ENCODE data around the gene RNF212. TPM values are rescaled to one million over a fixed set of nuclear protein-coding genes. Genes with fewer than 3 reads are reported as not detected.

Gene RNF212
- total and polyA plus RNA-seq, 2 experiments from 2014 or later, result 2.5 to 6.0 TPM

DNA sequence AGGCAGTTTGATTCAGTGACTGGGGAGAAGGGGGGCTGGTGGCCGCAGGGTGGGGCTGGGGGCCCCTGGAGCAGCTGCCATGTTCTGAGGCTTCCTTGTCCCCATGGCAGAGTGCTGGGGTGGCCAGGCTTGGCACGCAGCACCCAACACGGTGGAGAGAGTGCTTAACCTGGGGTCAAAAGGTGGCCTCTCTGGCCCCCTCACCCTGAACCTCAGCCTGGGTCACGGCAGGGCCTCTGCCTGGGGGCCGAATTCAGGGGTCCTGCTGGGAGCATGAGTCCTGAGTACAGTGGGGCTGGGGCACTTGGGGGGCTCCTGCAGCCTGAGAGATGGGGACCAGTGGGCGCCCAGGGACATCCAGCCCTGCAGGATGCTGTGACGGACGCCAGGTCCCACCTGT lies 82.0 kb downstream of the RNF212 start:
- TF ChIP-seq EZH2 (IDR thresholded peaks at IDR 0.05; ENCODE audit: insufficient read depth, poor library complexity, severe bottlenecking), result no peak
- TF ChIP-seq EZH2phosphoT487 (IDR thresholded peaks at IDR 0.05; ENCODE audit: insufficient read depth, low read depth), result no peak
- Histone ChIP-seq H3K9ac (no peak overlapping the region), H3F3A (ENCODE audit: insufficient read depth) (no peaks in the 10 kb centered on the region), H3K9me3 (ENCODE audit: low read depth) (no peaks in the 10 kb centered on the region), H3K9me2 (ENCODE audit: insufficient read depth) (no peaks in the 10 kb centered on the region), H3K79me2 (ENCODE audit: insufficient read depth) (no peaks in the 10 kb centered on the region), H3K4me2 (ENCODE audit: unreplicated experiment) (no peak overlapping the region), H3K27ac (no peak overlapping the region), H3K36me3 (ENCODE audit: low read depth) (no peaks in the 10 kb centered on the region), H3K4me1 (ENCODE audit: insufficient read depth) (peaks cover 24% of the 10 kb centered on the region), H3K4me3 (no peak overlapping the region), H3K27me3 (replicated peaks; ENCODE audit: insufficient read depth) (no peaks in the 10 kb centered on the region), H2AFZ (no peak overlapping the region), H4K20me1 (ENCODE audit: insufficient read depth) (no peaks in the 10 kb centered on the region)
- no peak for DNase-seq
- 91 to 93% methylated on average over 7 to 8 of the region's 8 CpGs for WGBS, 2 experiments (ENCODE audit: low coverage in 1 of 2, low lambda C conversion rate in 2 of 2, missing lambda C conversion rate in 2 of 2)
- in situ Hi-C loops (cut with MboI), result no loop called here

DNA sequence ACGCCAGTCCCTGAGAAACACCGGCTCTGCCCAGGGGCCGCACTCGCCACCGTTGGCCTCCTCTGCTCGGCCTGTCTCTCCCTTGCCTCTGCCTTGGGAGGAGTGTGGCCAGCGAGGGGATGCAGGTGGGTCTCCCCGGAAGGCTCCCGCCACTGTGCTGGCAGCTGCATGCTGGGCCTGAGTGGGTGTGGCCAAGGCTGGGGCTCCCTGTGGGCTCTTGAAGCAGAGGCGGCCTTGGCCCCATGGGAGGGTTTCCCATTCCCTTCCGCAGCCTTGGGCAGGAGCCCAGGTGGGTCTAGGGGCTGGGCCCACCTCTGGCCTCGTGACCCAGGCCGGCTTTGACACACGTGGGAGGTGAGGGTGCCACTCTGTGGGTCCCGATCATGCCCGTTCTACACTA lies 82.8 kb downstream of the RNF212 start:
- no peaks in the 10 kb centered on the region for H3F3A ChIP-seq (ENCODE audit: insufficient read depth)
- 83 to 84% methylated on average over 10 to 15 of the region's 16 CpGs for WGBS, 2 experiments (ENCODE audit: low coverage in 1 of 2, low lambda C conversion rate in 2 of 2, missing lambda C conversion rate in 2 of 2)

DNA sequence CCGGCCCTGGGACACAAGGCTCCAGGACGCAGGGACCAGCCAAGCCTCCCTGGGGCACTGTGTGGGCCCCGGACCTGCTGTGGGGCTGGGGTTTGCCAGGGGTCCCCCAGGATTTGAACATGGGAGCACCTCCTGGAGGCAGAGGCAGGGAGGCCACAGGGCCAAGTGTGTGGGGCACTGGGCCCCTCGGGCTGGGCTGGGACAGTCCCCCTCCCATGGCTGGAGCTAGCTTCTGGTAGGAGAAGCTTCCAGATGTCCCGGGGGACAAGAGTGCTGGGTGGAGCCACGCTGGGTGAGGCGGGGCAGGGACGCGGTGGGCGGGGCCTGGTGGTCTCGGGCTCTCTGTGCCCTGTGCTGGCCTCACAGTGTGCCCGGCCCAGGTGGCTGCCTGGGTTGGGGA lies 83.3 kb downstream of the RNF212 start:
- Histone ChIP-seq H3K27me3 (replicated peaks; ENCODE audit: insufficient read depth) (no peaks in the 10 kb centered on the region), H3K9me3 (ENCODE audit: low read depth) (no peaks in the 10 kb centered on the region), H3K4me1 (ENCODE audit: insufficient read depth) (peaks cover 16% of the 10 kb centered on the region), H3K79me2 (ENCODE audit: insufficient read depth) (no peaks in the 10 kb centered on the region), H4K20me1 (ENCODE audit: insufficient read depth) (no peaks in the 10 kb centered on the region), H3K9me2 (ENCODE audit: insufficient read depth) (no peaks in the 10 kb centered on the region), H3K36me3 (ENCODE audit: low read depth) (no peaks in the 10 kb centered on the region), H2AFZ (no peak overlapping the region), H3F3A (ENCODE audit: insufficient read depth) (no peaks in the 10 kb centered on the region), H3K9ac (no peak overlapping the region), H3K27ac (no peak overlapping the region), H3K4me3 (no peak overlapping the region), H3K4me2 (ENCODE audit: unreplicated experiment) (no peak overlapping the region)
- in situ Hi-C loops (cut with MboI), result no loop called here
- 74 to 76% methylated on average over 5 to 10 of the region's 12 CpGs for WGBS, 2 experiments (ENCODE audit: low coverage in 1 of 2, low lambda C conversion rate in 2 of 2, missing lambda C conversion rate in 2 of 2)
- DNase-seq, result no peak
- TF ChIP-seq EZH2 (IDR thresholded peaks at IDR 0.05; ENCODE audit: insufficient read depth, poor library complexity, severe bottlenecking) (no peak), EZH2phosphoT487 (IDR thresholded peaks at IDR 0.05; ENCODE audit: insufficient read depth, low read depth) (no peak)

More for the DNA sequence above, 82.8 kb downstream of the RNF212 start:
- H3K9me3 ChIP-seq (ENCODE audit: low read depth), result no peaks in the 10 kb centered on the region
- no peak overlapping the region for H3K4me3 ChIP-seq
- H3K9ac ChIP-seq, result no peak overlapping the region
- no peaks in the 10 kb centered on the region for H4K20me1 ChIP-seq (ENCODE audit: insufficient read depth)
- TF ChIP-seq EZH2phosphoT487 (IDR thresholded peaks at IDR 0.05; ENCODE audit: insufficient read depth, low read depth) (no peak), EZH2 (IDR thresholded peaks at IDR 0.05; ENCODE audit: insufficient read depth, poor library complexity, severe bottlenecking) (no peak)
- in situ Hi-C loops (cut with MboI), result no loop called here
- no peak overlapping the region for H3K27ac ChIP-seq
- H3K4me2 ChIP-seq (ENCODE audit: unreplicated experiment), result no peak overlapping the region
- H3K79me2 ChIP-seq (ENCODE audit: insufficient read depth), result no peaks in the 10 kb centered on the region
- no peaks in the 10 kb centered on the region for H3K36me3 ChIP-seq (ENCODE audit: low read depth)
- peaks cover 21% of the 10 kb centered on the region for H3K4me1 ChIP-seq (ENCODE audit: insufficient read depth)
- no peak overlapping the region for H2AFZ ChIP-seq
- H3K9me2 ChIP-seq (ENCODE audit: insufficient read depth), result no peaks in the 10 kb centered on the region
- no peak for DNase-seq
- no peaks in the 10 kb centered on the region for H3K27me3 ChIP-seq (replicated peaks; ENCODE audit: insufficient read depth)

DNA sequence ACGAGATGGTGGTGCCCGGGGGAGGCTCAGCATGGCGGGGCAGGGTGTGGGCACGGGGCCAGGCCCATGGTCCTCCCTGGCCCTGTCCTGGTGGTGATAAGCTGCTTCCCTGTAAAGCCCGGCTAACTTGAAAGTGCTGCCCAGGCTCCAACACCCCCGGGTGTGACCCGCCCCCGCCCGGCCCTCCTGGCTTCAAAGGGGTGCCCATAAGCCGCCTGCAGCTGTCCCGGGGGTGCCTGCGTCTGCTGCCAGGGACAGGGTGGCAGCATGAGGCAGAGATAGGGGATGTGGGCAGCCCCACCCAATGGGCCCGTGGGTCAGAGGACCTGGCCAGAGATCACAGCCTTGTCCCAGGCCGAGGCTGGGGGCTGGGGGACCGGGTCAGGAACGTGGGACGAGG lies 83.8 kb downstream of the RNF212 start:
- in situ Hi-C loops (cut with MboI), result no loop called here
- DNase-seq, result no peak
- no peaks in the 10 kb centered on the region for H3F3A ChIP-seq (ENCODE audit: insufficient read depth)
- no peak overlapping the region for H2AFZ ChIP-seq
- no peaks in the 10 kb centered on the region for H3K9me3 ChIP-seq (ENCODE audit: low read depth)
- no peaks in the 10 kb centered on the region for H3K36me3 ChIP-seq (ENCODE audit: low read depth)
- no peak for TF ChIP-seq EZH2phosphoT487 (IDR thresholded peaks at IDR 0.05; ENCODE audit: insufficient read depth, low read depth)
- TF ChIP-seq EZH2 (IDR thresholded peaks at IDR 0.05; ENCODE audit: insufficient read depth, poor library complexity, severe bottlenecking), result no peak
- no peak overlapping the region for H3K4me2 ChIP-seq (ENCODE audit: unreplicated experiment)
- no peaks in the 10 kb centered on the region for H4K20me1 ChIP-seq (ENCODE audit: insufficient read depth)
- H3K79me2 ChIP-seq (ENCODE audit: insufficient read depth), result no peaks in the 10 kb centered on the region
- H3K9me2 ChIP-seq (ENCODE audit: insufficient read depth), result no peaks in the 10 kb centered on the region
- H3K27ac ChIP-seq, result no peak overlapping the region
- WGBS, 2 experiments (ENCODE audit: low coverage in 1 of 2, low lambda C conversion rate in 2 of 2, missing lambda C conversion rate in 2 of 2), result 60% methylated on average over 8 to 17 of the region's 17 CpGs
- no peak overlapping the region for H3K4me3 ChIP-seq
- no peak overlapping the region for H3K9ac ChIP-seq
- peaks cover 11% of the 10 kb centered on the region for H3K4me1 ChIP-seq (ENCODE audit: insufficient read depth)
- H3K27me3 ChIP-seq (replicated peaks; ENCODE audit: insufficient read depth), result no peaks in the 10 kb centered on the region

Measured in GM23248 (cell line).